SJSA1 (cell line): Measurements from ENCODE around the gene TEAD1. TPM values are rescaled to one million over a fixed set of nuclear protein-coding genes. Genes with fewer than 3 reads are reported as not detected.

ENCODE experiments used
- DNase-seq, 2 experiments: peaks; one replicate each; pipeline ENCODE4 v3.0.0-alpha.2; 2015 to 2020; ENCODE audit warnings: low spot score in 2 of 2, low read depth in 1 of 2
- H3K27ac ChIP-seq: fragments of 250-450 bp; sonication (Bioruptor Pico); 2 replicates; pipeline ENCODE4 v1.5.1; 2020; ENCODE audit warnings: mild to moderate bottlenecking, moderate library complexity
- H3K27me3 ChIP-seq: fragments of 250-450 bp; sonication (Bioruptor Pico); replicated peaks from 2 replicates; pipeline ENCODE4 v1.5.1; 2020; ENCODE audit warnings: mild to moderate bottlenecking, moderate library complexity
- H3K36me3 ChIP-seq: fragments of 250-450 bp; sonication (Bioruptor Pico); 2 replicates; pipeline ENCODE4 v1.5.1; 2020; ENCODE audit warnings: mild to moderate bottlenecking
- H3K4me1 ChIP-seq: fragments of 250-450 bp; sonication (Bioruptor Pico); replicated peaks from 2 replicates; pipeline ENCODE4 v1.6.1; 2021; ENCODE audit warnings: mild to moderate bottlenecking
- H3K4me3 ChIP-seq: fragments of 250-450 bp; sonication (Bioruptor Pico); 2 replicates; pipeline ENCODE4 v1.5.1; 2020; ENCODE audit warnings: mild to moderate bottlenecking
- H3K9me3 ChIP-seq: fragments of 250-450 bp; sonication (Bioruptor Pico); replicated peaks from 2 replicates; pipeline ENCODE4 v1.5.1; 2020; ENCODE audit warnings: mild to moderate bottlenecking
- total RNA-seq: library from RNA; depleted of rRNA; stranded (reverse); fragments of >200 nt; shearing (Covaris generic); gene quantifications from 2 replicates; pipeline ENCODE4 v1.2.3, GENCODE V29; 2014

TEAD1 gene
- total RNA-seq, 1 experiment from 2014 or later = 123 TPM

DNA sequence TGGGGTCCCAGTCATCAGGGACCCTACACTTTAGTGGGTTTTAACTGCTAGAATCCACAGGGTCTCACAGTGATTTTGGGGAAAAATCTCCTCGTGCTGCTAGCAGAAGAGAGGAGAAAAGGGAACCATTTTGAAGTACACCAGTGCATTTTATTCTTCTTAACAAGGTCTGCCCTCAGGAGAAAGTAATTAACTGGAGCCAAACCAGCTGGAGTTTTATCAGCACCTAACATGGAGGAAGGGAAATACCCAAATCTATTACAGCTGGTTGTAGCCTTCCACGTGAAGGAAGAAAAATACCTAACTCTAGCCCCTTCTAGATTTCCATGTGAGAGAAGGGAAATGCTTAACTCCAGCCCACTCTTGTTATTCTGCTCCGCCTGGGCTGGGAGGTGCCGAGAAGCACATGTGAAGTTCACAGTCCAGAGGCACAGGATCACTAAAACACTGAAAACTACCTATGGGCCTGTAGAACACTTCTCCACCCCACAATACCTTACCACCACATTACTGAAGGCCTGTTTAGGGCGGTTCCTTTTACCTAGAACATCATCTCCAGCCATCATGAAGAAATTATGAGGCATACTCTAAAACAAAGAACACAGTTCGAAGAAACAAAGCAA is 31.3 kb upstream of the TEAD1 start:
- Histone ChIP-seq H3K27me3 (no peaks in the 10 kb centered on the region), H3K4me3 (no peak overlapping the region), H3K27ac (no peak overlapping the region), H3K36me3 (no peaks in the 10 kb centered on the region), H3K4me1 (no peaks in the 10 kb centered on the region), H3K9me3 (no peaks in the 10 kb centered on the region)
- no peak for DNase-seq

DNA sequence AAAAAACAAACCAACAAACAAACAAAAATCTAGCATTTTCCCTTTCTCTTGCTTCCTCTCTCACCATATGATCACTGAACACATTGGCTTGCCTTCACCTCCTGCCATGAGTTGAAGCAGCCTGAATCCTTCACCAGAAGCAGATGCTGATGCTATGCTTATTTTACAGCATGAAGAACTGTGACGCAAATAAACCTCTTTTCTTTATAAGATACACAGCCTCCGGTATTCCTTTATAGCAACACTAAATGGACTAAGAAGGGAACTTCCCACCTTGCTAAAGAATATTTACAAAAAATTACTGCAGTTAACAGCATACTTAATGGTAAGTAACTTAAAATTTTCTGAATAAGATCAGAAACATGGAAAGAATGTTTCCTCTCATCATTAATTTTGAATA is 27.7 kb upstream of the TEAD1 start:
- H3K4me3 ChIP-seq = no peak overlapping the region
- DNase-seq = no peak
- no peaks in the 10 kb centered on the region for H3K9me3 ChIP-seq
- H3K36me3 ChIP-seq = no peaks in the 10 kb centered on the region
- H3K4me1 ChIP-seq = no peaks in the 10 kb centered on the region
- no peak overlapping the region for H3K27ac ChIP-seq
- H3K27me3 ChIP-seq = no peaks in the 10 kb centered on the region

DNA sequence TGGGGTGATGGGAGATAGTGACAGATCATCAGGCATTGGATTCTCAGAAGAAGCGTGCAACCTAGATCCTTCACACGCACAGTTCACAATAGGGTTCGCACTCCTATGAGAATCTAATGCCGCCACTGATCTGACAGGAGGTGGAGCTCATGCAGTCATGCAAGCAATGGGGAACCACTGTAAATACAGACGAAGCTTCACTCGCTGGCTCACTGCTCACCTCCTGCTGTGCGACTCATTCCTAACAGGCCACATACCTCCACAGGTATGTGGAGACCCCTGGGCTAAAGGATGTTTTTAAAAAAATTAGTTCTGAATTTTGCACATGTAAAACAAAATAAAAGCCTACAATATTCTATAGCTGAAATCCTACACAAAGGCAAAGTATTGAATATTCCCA is 20.5 kb upstream of the TEAD1 start:
- no peaks in the 10 kb centered on the region for H3K27me3 ChIP-seq
- H3K4me1 ChIP-seq = no peaks in the 10 kb centered on the region
- no peaks in the 10 kb centered on the region for H3K9me3 ChIP-seq
- H3K36me3 ChIP-seq = no peaks in the 10 kb centered on the region
- H3K27ac ChIP-seq = no peak overlapping the region
- H3K4me3 ChIP-seq = no peak overlapping the region
- no peak for DNase-seq

DNA sequence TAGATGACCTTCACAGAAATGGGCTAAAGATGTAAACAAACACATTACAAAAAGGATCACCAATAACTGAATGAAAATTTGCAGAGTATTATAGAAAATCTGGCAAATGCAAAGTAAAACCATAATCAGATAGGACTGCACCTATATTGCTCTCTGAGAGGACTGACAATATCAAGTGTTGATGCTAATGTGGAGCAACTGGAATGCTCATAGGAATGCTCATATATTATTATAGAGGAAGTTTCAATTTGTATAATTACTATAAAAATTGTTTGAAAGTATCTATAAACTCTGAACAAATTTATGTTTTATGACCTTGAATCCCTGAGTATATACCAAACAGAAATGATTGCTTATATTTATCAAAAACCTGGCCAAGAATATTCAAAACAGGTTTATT is 18.4 kb upstream of the TEAD1 start:
- H3K27ac ChIP-seq = no peak overlapping the region
- H3K27me3 ChIP-seq = no peaks in the 10 kb centered on the region
- H3K4me3 ChIP-seq = no peak overlapping the region
- no peak for DNase-seq
- no peaks in the 10 kb centered on the region for H3K9me3 ChIP-seq
- no peaks in the 10 kb centered on the region for H3K36me3 ChIP-seq
- no peaks in the 10 kb centered on the region for H3K4me1 ChIP-seq

DNA sequence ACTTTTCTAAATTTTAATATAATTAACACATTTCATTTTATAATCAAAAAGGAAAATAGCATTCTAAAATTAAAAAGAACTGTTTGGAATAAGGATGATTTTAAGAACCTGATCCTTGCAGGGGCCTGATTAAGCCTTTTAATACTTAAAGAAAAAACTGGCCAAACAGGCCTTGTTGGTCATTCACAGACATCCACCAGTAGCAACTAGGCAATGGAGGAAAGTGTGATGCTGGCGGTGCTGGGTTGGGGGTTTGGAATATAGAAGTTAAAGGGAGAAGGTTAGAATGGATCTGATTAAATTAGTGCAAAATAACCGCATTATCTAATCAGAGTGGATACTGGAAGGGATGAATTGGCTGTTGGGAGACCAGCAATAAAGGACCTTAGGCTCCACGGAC is 16.9 kb upstream of the TEAD1 start:
- no peaks in the 10 kb centered on the region for H3K4me1 ChIP-seq
- DNase-seq = no peak
- no peaks in the 10 kb centered on the region for H3K9me3 ChIP-seq

DNA sequence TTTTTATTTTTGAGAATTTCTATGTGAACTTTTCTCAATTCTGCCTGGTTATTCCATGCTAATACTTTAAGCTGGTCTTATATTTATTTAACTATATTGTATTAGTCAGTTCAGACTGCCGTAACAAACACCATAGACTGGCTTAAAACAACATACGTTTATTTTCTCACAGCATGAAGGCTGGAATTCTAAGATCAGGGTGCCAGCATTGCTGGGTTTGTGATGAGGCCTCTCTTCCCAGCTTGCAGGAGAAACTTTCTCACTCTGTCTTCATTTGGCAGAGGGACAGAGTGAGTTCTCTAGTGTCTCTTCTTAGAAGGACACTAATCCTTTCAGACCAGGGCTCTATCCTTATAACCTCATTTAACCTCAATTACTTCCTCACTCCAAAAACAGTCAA is 16.2 kb upstream of the TEAD1 start:
- no peak for DNase-seq
- no peaks in the 10 kb centered on the region for H3K4me1 ChIP-seq
- no peaks in the 10 kb centered on the region for H3K9me3 ChIP-seq
- H3K27ac ChIP-seq = no peak overlapping the region
- H3K27me3 ChIP-seq = no peaks in the 10 kb centered on the region
- no peak overlapping the region for H3K4me3 ChIP-seq
- no peaks in the 10 kb centered on the region for H3K36me3 ChIP-seq

More for the DNA sequence above, 16.9 kb upstream of the TEAD1 start:
- H3K4me3 ChIP-seq = no peak overlapping the region
- H3K36me3 ChIP-seq = no peaks in the 10 kb centered on the region
- no peak overlapping the region for H3K27ac ChIP-seq
- H3K27me3 ChIP-seq = no peaks in the 10 kb centered on the region

DNA sequence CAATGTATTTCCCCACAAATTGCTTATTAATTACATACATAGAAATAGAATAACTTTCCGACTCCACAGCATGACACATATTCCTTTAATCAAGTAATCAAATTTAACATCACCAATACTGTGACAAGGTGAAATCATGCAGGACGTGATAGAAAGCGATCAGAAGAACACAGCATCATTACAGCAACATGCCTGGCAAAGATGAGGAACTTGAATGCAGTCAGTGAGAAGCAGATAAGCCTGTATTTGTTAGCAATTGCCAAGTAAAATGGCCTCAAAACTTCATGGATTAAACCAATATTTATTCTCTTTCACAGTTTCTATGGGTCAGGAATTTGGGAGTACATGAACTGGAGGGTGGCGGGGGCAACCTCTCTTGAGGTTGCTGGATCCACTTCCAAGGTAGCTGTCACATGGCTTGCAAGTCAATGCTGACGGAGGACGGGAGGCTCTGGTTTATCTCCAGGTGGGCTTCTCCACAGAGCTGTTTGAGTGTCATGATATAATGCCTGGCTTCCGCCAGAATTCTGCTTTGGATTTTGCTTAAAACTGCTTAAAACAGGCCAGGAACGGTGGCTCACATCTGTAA is 12.0 kb upstream of the TEAD1 start:
- Histone ChIP-seq H3K27me3 (no peaks in the 10 kb centered on the region), H3K4me3 (no peak overlapping the region), H3K27ac (no peak overlapping the region), H3K4me1 (no peaks in the 10 kb centered on the region; the same call in 1 of the 2 replicates), H3K36me3 (no peaks in the 10 kb centered on the region), H3K9me3 (no peaks in the 10 kb centered on the region)
- DNase-seq = no peak

DNA sequence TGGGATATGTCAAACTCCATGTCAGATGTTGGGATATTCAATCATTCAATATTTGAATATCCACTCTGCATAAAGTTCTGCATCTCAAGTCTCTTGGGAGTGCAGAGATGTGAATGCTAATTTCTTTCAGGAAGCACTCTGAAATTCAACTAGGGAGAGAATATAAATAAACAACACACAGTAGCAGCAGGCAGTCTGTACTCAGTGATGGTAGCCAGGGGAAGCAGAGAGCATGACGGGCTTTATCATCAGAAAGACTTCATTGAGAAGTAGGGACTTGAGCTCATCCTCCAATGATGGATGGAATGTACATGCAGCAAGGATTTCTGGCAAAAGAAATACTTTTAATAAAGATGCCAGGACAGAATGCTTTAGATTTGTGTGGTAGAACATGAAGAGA is 9.8 kb upstream of the TEAD1 start:
- DNase-seq = no peak
- Histone ChIP-seq H3K9me3 (no peaks in the 10 kb centered on the region), H3K4me3 (no peak overlapping the region), H3K27me3 (no peaks in the 10 kb centered on the region), H3K4me1 (no peaks in the 10 kb centered on the region; the same call in 1 of the 2 replicates), H3K36me3 (no peaks in the 10 kb centered on the region), H3K27ac (no peak overlapping the region)

DNA sequence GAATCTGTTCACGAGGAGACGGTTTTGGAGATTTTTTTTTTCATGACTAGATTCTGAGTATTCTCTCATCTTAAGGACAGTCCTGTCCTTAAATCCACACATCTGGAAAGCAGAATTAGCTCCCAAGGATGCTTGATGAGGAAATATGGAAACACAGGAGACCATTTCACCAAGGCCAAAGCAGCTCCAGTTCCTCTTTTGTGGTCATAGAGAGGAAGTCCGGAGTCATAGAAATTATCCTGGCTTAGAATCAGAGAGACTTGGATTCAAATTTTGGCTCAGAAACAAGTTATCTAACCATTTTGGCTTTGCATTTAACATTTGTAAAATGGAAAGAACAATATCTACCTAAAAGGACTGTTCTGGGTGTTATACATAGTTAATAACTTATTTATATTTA is 7.3 kb upstream of the TEAD1 start:
- no peaks in the 10 kb centered on the region for H3K9me3 ChIP-seq
- no peak for DNase-seq

DNA sequence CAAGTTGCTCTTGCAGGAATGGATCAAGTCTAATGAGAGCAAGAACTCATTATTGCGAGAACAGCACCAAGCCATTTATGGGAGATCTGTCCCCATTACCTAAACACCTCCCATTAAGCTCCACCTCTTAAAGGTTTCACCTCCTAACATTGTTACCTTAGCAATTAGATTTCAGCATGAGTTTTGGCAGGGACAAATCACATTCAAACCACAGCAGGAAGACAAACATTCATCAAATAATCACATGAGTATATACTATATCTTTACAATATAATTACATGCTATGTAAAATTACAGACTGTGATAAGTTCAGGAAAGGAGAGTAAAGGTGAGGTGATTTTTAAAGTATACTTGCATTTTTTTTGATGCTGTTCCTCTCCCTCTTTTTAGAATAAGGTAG is 6.6 kb upstream of the TEAD1 start:
- H3K27me3 ChIP-seq = no peaks in the 10 kb centered on the region
- no peaks in the 10 kb centered on the region for H3K36me3 ChIP-seq
- peaks cover 5% of the 10 kb centered on the region; the same call in 1 of the 2 replicates for H3K4me1 ChIP-seq
- no peak overlapping the region for H3K27ac ChIP-seq
- no peak overlapping the region for H3K4me3 ChIP-seq
- no peak for DNase-seq
- H3K9me3 ChIP-seq = no peaks in the 10 kb centered on the region

More for the DNA sequence above, 7.3 kb upstream of the TEAD1 start:
- H3K36me3 ChIP-seq = no peaks in the 10 kb centered on the region
- H3K4me3 ChIP-seq = no peak overlapping the region
- H3K4me1 ChIP-seq = peaks cover 5% of the 10 kb centered on the region; the same call in 1 of the 2 replicates
- H3K27ac ChIP-seq = no peak overlapping the region
- no peaks in the 10 kb centered on the region for H3K27me3 ChIP-seq

DNA sequence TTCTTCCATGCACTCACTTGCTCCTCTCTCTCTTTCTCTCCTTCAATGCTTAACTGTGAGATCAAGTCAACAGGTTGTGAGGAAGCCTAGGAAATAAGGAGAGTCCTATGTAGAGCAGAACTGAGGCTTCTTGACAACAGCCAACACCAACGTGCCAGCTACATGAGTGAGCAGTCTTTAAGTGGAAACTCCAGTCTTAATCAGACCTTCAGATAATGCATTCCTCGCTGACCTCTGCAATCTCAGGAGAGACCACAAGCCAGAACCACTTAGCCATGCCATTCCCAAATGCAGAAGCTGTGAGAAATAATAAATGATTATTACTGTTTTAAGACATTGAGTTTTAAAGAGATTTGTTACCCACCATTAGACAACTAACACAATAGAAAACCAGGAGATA is 6.1 kb upstream of the TEAD1 start:
- DNase-seq = no peak
- peaks cover 5% of the 10 kb centered on the region; the same call in 1 of the 2 replicates for H3K4me1 ChIP-seq
- H3K9me3 ChIP-seq = no peaks in the 10 kb centered on the region
- no peaks in the 10 kb centered on the region for H3K36me3 ChIP-seq
- H3K4me3 ChIP-seq = no peak overlapping the region
- no peak overlapping the region for H3K27ac ChIP-seq
- H3K27me3 ChIP-seq = no peaks in the 10 kb centered on the region

DNA sequence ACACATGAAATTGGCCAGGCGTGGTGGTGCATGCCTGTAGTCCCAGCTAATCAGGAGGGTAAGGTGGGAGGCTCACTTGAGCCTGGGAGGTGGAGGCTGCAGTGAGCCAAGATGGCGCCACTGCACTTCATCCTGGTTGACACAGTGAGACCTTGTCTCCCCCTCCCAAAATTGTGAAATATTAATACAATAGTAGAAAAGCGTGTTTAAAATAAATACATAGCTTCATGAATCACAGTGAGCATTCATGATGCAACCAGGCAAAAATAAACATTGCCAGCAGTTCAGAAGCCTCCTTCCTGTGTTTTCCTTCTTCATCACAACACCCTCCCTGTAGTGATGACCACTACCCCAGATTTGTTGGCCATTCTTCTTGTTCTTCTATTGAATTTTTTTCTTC is 4.3 kb upstream of the TEAD1 start:
- Histone ChIP-seq H3K27me3 (no peaks in the 10 kb centered on the region), H3K4me3 (no peak overlapping the region), H3K27ac (no peak overlapping the region), H3K9me3 (no peaks in the 10 kb centered on the region), H3K4me1 (peaks cover 5% of the 10 kb centered on the region; the same call in 1 of the 2 replicates), H3K36me3 (peaks cover 4% of the 10 kb centered on the region; the same call in 1 of the 2 replicates)
- DNase-seq = no peak

DNA sequence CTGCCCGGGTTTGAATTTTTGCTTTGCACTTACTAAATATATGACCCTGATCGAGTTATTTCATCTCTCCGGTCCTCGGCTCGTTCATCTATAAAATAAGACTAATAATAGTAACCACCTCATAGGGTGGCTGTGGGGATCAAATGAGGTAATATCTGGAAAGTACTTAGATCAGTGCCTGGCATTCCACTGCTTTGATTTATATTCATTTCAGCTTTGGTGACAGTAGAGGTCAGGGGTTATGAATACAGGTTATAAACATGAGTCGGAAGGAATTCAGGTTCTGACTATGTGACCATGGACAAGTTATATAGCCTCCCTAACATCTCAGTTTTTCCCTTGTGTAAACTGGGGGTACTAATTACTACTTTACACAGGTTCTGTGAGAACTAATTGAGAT is 2.9 kb upstream of the TEAD1 start:
- Histone ChIP-seq H3K9me3 (no peaks in the 10 kb centered on the region), H3K4me1 (peaks cover 5% of the 10 kb centered on the region; the same call in 1 of the 2 replicates), H3K4me3 (no peak overlapping the region), H3K36me3 (peaks cover 15% of the 10 kb centered on the region), H3K27me3 (no peaks in the 10 kb centered on the region), H3K27ac (no peak overlapping the region)
- DNase-seq = no peak

DNA sequence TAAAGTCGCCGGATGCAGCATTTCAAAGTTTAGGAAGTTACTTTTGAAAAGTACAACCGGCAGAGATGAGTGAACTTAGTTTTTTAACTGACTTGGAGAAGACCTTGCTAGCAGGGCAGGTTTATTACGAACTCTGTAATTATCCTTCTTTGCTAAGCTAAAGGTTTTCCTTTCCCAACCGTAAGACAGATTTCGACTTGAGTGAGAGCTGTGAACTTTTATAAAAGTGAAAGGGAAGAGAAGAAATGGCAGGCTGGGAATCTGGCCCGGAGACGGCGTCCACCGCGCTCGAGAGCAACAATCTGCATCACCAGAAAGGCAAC is 659 bp upstream of the TEAD1 start:
- H3K36me3 ChIP-seq = peaks cover 30% of the 10 kb centered on the region
- DNase-seq = no peak
- H3K27ac ChIP-seq = peak overlapping the region; percentile 81
- peaks cover 18% of the 10 kb centered on the region for H3K4me1 ChIP-seq
- H3K4me3 ChIP-seq = peak overlapping the region; percentile 96
- H3K27me3 ChIP-seq = no peaks in the 10 kb centered on the region
- no peaks in the 10 kb centered on the region for H3K9me3 ChIP-seq

DNA sequence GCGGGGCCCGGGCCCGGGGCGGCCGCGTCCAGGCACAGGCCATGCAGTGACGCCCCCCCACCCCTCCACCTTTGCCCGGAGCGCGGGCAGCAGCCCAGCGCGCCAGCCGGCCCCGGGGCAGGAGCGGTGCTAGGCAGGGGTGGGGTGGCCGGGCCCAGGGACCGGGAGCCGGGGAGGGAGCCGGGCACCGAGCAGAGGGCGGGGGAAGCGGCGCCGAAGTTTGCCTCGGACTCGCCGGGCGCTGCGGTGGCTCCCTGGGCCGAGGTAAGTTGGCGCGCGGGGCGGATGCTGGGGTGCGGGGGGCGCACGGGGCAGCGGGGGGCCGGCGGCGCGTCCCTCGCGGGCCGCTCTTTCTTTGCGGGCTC is 332 bp downstream of the TEAD1 start:
- Histone ChIP-seq H3K4me3 (peak overlapping the region; percentile 96), H3K36me3 (peaks cover 37% of the 10 kb centered on the region), H3K4me1 (peaks cover 26% of the 10 kb centered on the region), H3K27ac (peak overlapping the region; percentile 99), H3K27me3 (no peaks in the 10 kb centered on the region), H3K9me3 (no peaks in the 10 kb centered on the region)
- no peak for DNase-seq
